Vagina (tissue), 2 donors: ENCODE data around the gene ANO2.

Source experiments
- POLR2A ChIP-seq, 2 donors: fragments of 450-650 bp; IDR thresholded peaks; one replicate each; pipeline ENCODE4 v1.6.1; 2017; ENCODE audit warnings: antibody characterized with exemption in 2 of 2, mild to moderate bottlenecking in 2 of 2, moderate library complexity in 2 of 2
- POLR2AphosphoS5 ChIP-seq, 2 donors: sonication (generic); formaldehyde crosslinking; IDR thresholded peaks; one replicate each; pipeline ENCODE4 v1.9.0; 2017; ENCODE audit warnings: antibody characterized with exemption in 2 of 2, mild to moderate bottlenecking in 2 of 2, low read depth in 1 of 2; ENCODE audit not compliant: insufficient read depth in 1 of 2
- TF ChIP-seq, protein P1 (sequence below), 3 experiments: fragments of 450-650 bp in 2 of 3; fragments of 200-600 bp in 1 of 3; sonication (generic) in 1 of 3; IDR thresholded peaks; one replicate each; pipeline ENCODE4 v1.5.1; 2017 to 2019; ENCODE audit warnings: antibody characterized with exemption in 3 of 3, mild to moderate bottlenecking in 2 of 3, moderate library complexity in 2 of 3

DNA sequence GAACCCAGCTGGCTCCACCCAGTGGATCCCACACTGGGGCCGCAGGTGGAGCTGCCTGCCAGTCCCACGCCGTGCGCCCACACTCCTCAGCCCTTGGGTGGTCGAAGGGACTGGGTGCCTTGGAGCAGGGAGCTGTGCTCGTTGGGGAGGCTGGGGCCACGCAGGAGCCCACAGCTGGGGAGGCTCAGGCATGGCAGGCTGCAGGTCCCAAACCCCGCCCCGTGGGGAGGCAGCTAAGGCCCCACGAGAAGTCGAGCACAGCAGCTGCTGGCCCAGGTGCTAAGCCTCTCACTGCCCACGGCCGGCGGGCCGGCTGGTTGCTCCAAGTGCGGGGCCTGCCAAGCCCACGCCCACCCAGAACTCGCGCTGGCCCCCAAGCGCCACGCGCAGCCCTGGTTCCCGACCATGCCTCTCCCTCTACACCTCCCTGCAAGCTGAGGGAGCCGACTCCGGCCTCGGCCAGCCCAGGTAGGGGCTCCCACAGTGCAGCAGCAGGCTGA lies 56.2 kb downstream of the ANO2 start:
- TF ChIP-seq POLR2A (IDR thresholded peaks at IDR 0.05): no peak
- no peak for TF ChIP-seq POLR2AphosphoS5 (IDR thresholded peaks at IDR 0.05; ENCODE audit: insufficient read depth in 1 of 2, low read depth in 1 of 2)
- TF ChIP-seq, protein P1, sequence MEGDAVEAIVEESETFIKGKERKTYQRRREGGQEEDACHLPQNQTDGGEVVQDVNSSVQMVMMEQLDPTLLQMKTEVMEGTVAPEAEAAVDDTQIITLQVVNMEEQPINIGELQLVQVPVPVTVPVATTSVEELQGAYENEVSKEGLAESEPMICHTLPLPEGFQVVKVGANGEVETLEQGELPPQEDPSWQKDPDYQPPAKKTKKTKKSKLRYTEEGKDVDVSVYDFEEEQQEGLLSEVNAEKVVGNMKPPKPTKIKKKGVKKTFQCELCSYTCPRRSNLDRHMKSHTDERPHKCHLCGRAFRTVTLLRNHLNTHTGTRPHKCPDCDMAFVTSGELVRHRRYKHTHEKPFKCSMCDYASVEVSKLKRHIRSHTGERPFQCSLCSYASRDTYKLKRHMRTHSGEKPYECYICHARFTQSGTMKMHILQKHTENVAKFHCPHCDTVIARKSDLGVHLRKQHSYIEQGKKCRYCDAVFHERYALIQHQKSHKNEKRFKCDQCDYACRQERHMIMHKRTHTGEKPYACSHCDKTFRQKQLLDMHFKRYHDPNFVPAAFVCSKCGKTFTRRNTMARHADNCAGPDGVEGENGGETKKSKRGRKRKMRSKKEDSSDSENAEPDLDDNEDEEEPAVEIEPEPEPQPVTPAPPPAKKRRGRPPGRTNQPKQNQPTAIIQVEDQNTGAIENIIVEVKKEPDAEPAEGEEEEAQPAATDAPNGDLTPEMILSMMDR (IDR thresholded peaks at IDR 0.05): no peak
